ENCODE results near the gene PTPRM. TPM values are rescaled to one million over a fixed set of nuclear protein-coding genes. Genes with fewer than 3 reads are reported as not detected.

PTPRM gene
- total and polyA plus RNA-seq, 2 of the 4 experiments (the other 2 are of a cell fraction), result 28.3 to 51.2 TPM

- Histone ChIP-seq H2BK20ac (ENCODE audit: low read depth, low read length) (no peak overlapping the region), H3K18ac (ENCODE audit: low read depth, low read length) (no peak overlapping the region), H3K9me1 (ENCODE audit: insufficient read depth, low read length) (no peaks in the 10 kb centered on the region), H3K23ac (ENCODE audit: low read depth, low read length) (no peak overlapping the region), H4K91ac (ENCODE audit: insufficient read depth, low read depth, low read length) (no peak overlapping the region), H3K79me1 (ENCODE audit: low read depth in 1 of 2, low read length in 2 of 2) (no peaks in the 10 kb centered on the region), H3K27me3 (ENCODE audit: control insufficient read depth, insufficient read depth, low read length) (peaks cover 7% of the 10 kb centered on the region), H3K4me1 (ENCODE audit: control insufficient read depth, insufficient read depth, low read length) (no peaks in the 10 kb centered on the region), H3K9ac (ENCODE audit: low read depth, low read length) (no peak overlapping the region), H3K56ac (ENCODE audit: extremely low read depth, insufficient read depth, low read length) (no peak overlapping the region), H3K27ac (ENCODE audit: insufficient read depth, low read length) (no peak overlapping the region), H3K14ac (replicated peaks; ENCODE audit: low read depth, low read length) (no peak overlapping the region), H4K5ac (ENCODE audit: low read depth, low read length) (no peak overlapping the region), H2BK5ac (ENCODE audit: low read depth, low read length, poor library complexity, severe bottlenecking) (no peak overlapping the region), H4K8ac (ENCODE audit: low read depth in 2 of 2, low read length in 2 of 2) (no peak overlapping the region), H2AK9ac (replicated peaks; ENCODE audit: low read depth, low read length, poor library complexity) (no peak overlapping the region), H3K9me3 (ENCODE audit: control insufficient read depth, insufficient read depth, low read length) (no peaks in the 10 kb centered on the region), H3K4me2 (ENCODE audit: low read depth, low read length) (no peak overlapping the region), H2BK15ac (ENCODE audit: low read depth, low read length) (no peak overlapping the region), H3K4ac (ENCODE audit: low read depth, low read length) (no peak overlapping the region), H2AFZ (replicated peaks; ENCODE audit: low read length, poor library complexity) (no peak overlapping the region), H3K36me3 (ENCODE audit: control insufficient read depth, insufficient read depth, low read length) (no peaks in the 10 kb centered on the region), H2BK120ac (ENCODE audit: low read depth, low read length) (no peak overlapping the region), H3K4me3 (ENCODE audit: insufficient read depth, low read depth, low read length) (no peak overlapping the region), H4K20me1 (ENCODE audit: insufficient read depth, low read length) (no peaks in the 10 kb centered on the region), H2AK5ac (ENCODE audit: low read depth, low read length) (no peak overlapping the region)
- intact Hi-C loops (cut with micrococcal nuclease) (no loop called here), in situ Hi-C loops (cut with MboI; ENCODE audit: low sequenced_read_pairs) (no loop called here), dilution Hi-C loops (cut with HindIII; ENCODE audit: low sequenced_read_pairs, unreplicated experiment) (no loop called here)
- BruUV-seq (replicated peaks), result no TSS peak
- ATAC-seq (ENCODE audit: low read depth), result no peak
- DNase-seq, result no peak
- POLR2A ChIA-PET (ENCODE audit: unreplicated experiment), result no interaction called here
- CTCF ChIA-PET, result no interaction called here
- no CpG with 5 or more reads among the region's 3 CpGs for WGBS, 2 experiments (ENCODE audit: extremely low coverage in 2 of 2, insufficient read length in 1 of 2)
- TF ChIP-seq SMC3 (IDR thresholded peaks at IDR 0.05; ENCODE audit: low read depth, low read length) (no peak), MAZ (IDR thresholded peaks at IDR 0.05; ENCODE audit: borderline replicate concordance, low read depth, low read length) (no peak), RAD21 (IDR thresholded peaks at IDR 0.05; ENCODE audit: low read length) (no peak), MAFK (IDR thresholded peaks at IDR 0.05; ENCODE audit: low read depth, low read length) (no peak), ELK1 (IDR thresholded peaks at IDR 0.05; ENCODE audit: borderline replicate concordance, low read depth, low read length) (no peak), RFX5 (IDR thresholded peaks at IDR 0.05; ENCODE audit: low read depth, low read length) (no peak), USF2 (IDR thresholded peaks at IDR 0.05; ENCODE audit: low read depth, low read length) (no peak), MXI1 (IDR thresholded peaks at IDR 0.05; ENCODE audit: borderline replicate concordance, low read depth, low read length) (no peak), CHD1 (IDR thresholded peaks at IDR 0.05; ENCODE audit: low read depth, low read length) (no peak), CEBPB (IDR thresholded peaks at IDR 0.05; ENCODE audit: low read depth, low read length) (no peak), BHLHE40 (IDR thresholded peaks at IDR 0.05; ENCODE audit: low read depth, low read length) (no peak), POLR2A (IDR thresholded peaks at IDR 0.05; ENCODE audit: low read depth, low read length) (no peak), RCOR1 (IDR thresholded peaks at IDR 0.05; ENCODE audit: insufficient replicate concordance, low read length) (no peak)
These were observed 43.3 kb upstream of the PTPRM start for GRCh38 chr18:7523772-7524171.
